Kasumi-1 (cell line): ENCODE data around the gene SULT4A1.
"Not testable (repeated sequence)": the region's sequence is repeated elsewhere in the genome, so short reads cannot be mapped to it uniquely, and the experiment has no call there.

ENCODE experiments used
- DNase-seq, 2 experiments: peaks; one replicate each; lab custom pipeline; 2025; lab: John Stamatoyannopoulos, UW

The SULT4A1 gene, protein sequence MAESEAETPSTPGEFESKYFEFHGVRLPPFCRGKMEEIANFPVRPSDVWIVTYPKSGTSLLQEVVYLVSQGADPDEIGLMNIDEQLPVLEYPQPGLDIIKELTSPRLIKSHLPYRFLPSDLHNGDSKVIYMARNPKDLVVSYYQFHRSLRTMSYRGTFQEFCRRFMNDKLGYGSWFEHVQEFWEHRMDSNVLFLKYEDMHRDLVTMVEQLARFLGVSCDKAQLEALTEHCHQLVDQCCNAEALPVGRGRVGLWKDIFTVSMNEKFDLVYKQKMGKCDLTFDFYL

GRCh38 chr22:43862074-43862881 is at the start of gene SULT4A1:
Gene SULT4A1, minus strand, starts transcription at chr22:43862513. Its CDS starts 131 bp downstream, at chr22:43862382.
- no peak for DNase-seq

GRCh38 chr22:43911351-43911750 is 49.0 kb upstream of the SULT4A1 start:
- DNase-seq: no peak

GRCh38 chr22:43910178-43910695 is 47.9 kb upstream of the SULT4A1 start:
- DNase-seq: no peak

GRCh38 chr22:43909708-43910107 is 47.4 kb upstream of the SULT4A1 start:
- DNase-seq: no peak

- no peak for DNase-seq
Measured at GRCh38 chr22:43905681-43906080, 43.4 kb upstream of the SULT4A1 start.

DNA sequence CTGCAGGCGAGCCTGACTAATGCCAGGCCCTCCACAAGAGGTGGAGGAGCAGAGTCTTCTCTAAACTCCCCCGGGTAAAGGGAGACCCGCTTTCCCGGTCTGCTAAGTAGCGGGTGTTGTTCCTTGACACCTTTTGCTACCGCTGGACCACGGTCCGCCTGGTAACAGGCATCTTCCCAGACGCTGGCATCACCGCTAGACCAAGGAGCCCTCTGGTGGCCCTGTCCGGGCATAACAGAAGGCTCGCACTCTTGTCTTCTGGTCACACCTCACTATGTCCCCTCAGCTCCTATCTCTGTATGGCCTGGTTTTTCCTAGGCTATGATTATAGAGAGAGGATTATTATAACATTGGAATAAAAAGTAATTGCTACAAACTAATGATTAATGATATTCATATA is 42.1 kb upstream of the SULT4A1 start:
- DNase-seq: not testable (repeated sequence)

GRCh38 chr22:43903033-43903432 is 40.7 kb upstream of the SULT4A1 start:
- not testable (repeated sequence) for DNase-seq

DNA sequence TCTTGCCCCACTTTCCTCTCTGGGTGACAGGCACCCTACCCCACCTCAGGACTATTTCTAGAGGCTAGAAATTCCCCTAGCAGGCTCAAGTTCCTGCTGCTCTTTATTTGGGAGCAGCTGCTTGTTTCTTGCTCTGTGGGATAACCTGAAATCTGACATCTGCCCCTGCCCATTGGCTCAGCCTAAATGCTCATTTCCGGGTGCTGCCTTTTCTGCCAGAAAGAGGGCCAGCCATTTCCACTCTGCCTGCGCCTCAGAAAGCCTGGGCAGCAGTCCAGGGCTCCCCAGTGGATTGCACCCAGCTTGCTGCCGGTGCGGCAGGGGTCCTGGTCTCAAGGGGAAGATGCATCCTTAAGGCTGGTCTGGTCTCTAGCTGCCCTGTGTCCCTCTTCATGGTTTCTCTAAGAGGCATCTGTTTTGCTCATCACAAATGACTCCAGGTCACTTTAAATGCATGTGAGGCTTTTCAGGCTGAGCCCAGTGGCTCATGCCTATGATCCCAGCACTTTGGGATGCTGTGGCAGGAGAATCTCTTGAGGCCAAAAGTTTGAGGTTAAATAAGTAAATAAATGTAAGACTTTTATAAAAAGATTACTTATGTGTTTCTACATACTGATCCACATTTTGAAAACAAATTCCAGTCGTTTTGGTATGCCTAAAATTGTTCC is 39.8 kb upstream of the SULT4A1 start:
- DNase-seq: no peak

- no peak for DNase-seq
Measured at GRCh38 chr22:43900206-43900605, 37.9 kb upstream of the SULT4A1 start.

GRCh38 chr22:43897751-43898261 is 35.5 kb upstream of the SULT4A1 start:
- no peak for DNase-seq

GRCh38 chr22:43895986-43896645 is 33.8 kb upstream of the SULT4A1 start:
- no peak for DNase-seq

- no peak for DNase-seq
Measured at GRCh38 chr22:43894122-43894521, 31.8 kb upstream of the SULT4A1 start.

DNA sequence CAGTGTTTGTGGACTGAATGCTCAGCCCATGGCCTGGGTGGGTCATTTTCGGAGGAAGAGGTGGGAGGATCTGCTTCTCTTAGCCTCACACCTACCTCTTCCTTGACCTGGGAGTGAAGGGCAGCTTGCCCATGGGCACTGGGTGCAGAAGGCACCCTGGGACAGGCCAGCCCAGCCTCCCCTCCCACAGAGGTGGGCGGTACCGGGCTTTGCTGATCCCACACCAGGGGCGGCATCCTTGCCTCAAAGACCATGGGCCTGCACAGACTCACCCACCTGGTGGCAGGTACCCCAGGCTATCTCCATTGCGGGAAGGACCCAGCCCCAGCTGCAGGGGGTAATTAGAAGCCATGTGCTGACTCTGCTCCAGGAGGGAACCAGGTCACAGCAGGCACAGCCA is 31.0 kb upstream of the SULT4A1 start:
- no peak for DNase-seq

- no peak for DNase-seq
Measured at GRCh38 chr22:43892183-43892894, 30.0 kb upstream of the SULT4A1 start.

DNA sequence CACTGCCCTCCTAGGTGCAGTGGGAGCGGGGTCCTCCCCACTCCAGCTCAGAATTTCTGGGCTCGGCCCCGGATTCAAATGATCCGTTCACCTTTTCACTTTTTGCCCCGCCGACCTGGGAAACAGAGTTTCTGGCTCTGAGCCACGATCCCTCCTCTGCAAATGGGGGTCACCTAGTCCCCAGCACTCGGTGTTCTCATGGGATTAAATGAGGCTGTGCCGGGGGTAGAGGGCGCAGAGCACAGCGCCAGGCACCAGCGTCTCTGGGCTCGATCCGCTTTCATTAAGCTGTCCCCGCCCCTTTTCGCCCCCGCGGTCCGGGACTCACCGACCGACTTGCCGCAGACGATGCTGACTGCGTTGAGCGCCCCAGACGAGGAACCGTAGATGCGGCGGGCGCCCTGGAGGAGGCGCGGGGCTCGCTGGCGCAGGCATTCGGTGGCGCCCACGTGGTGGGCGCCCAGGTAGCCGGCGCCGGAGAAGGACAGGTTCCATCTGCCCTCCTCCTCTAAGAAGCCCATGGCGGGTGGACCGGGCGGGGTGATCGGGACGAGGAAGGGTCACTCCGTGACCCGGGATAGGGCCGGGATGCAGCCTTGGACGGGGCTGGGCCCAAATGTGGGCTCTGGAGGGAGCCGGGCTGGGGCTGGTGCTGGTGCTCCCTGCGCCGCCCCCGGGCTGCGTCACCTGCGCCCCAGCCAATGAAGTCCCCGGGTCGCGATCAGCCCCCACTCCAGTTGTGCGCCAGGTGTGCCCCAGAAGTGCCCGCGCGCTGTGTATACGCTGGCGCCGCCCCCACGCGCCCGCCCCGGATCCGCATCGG is 29.3 kb upstream of the SULT4A1 start, which contains the start of gene PNPLA5:
Gene PNPLA5 (minus strand): TSS at position 654 of the 823 bp plus-strand sequence. CDS start 133 bp downstream, at position 521.
- DNase-seq: no peak

- DNase-seq: no peak
Measured at GRCh38 chr22:43890901-43891331, 28.6 kb upstream of the SULT4A1 start.

- no peak for DNase-seq
Measured at GRCh38 chr22:43889860-43890253, 27.5 kb upstream of the SULT4A1 start.

GRCh38 chr22:43889201-43889859 is 27.0 kb upstream of the SULT4A1 start:
- DNase-seq: no peak

DNA sequence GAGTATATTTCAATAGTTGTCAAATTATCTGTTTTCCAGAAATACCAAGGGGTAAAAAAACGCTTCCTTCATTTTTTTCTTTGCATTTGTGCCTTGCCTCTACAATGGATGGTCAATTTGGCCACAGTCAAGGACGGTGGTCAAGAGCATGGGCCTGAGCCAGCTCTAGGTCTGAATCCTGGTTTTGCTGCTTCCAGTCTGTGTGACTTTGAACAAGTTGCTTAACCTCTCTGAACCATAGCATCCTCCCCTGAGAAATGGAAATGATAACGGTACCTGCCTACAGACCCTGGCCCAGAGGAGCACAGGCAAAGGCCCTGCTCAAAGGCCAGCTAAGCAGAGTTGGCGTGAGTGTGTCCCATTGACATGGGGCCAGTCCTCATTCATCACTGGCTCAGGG is 26.4 kb upstream of the SULT4A1 start:
- no peak for DNase-seq

DNA sequence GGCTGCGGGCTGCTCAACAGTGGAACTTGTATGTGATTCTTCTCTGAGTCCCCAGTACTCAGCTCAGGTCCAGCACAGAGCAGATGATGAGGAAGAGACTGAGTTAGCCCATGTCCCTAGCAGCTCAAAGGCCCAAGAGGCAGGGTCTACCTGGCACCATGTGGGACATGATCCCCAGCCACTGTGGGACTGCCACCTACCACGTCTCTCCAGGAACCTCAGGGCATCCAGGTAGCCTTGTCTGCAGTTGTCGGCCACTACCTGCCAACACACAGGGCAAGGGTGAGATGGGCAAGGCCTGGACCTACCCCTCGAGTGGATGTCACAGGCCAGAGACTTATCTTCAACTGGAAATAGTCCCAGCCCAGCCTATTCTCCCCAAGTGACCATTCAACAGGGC is 25.1 kb upstream of the SULT4A1 start:
- no peak for DNase-seq
